Activated effector memory CD4-positive, alpha-beta T cell treated with Interleukin-2 at 50 U/mL for 16 hours (primary cell): ENCODE measurements around the gene AJAP1.
"Not testable (repeated sequence)": the region's sequence is repeated elsewhere in the genome, so short reads cannot be mapped to it uniquely, and the experiment has no call there.

Experiments used
- DNase-seq: peaks from one replicate; pipeline ENCODE4 v3.0.0-alpha.2; 2020

The AJAP1 gene, protein sequence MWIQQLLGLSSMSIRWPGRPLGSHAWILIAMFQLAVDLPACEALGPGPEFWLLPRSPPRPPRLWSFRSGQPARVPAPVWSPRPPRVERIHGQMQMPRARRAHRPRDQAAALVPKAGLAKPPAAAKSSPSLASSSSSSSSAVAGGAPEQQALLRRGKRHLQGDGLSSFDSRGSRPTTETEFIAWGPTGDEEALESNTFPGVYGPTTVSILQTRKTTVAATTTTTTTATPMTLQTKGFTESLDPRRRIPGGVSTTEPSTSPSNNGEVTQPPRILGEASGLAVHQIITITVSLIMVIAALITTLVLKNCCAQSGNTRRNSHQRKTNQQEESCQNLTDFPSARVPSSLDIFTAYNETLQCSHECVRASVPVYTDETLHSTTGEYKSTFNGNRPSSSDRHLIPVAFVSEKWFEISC

DNA sequence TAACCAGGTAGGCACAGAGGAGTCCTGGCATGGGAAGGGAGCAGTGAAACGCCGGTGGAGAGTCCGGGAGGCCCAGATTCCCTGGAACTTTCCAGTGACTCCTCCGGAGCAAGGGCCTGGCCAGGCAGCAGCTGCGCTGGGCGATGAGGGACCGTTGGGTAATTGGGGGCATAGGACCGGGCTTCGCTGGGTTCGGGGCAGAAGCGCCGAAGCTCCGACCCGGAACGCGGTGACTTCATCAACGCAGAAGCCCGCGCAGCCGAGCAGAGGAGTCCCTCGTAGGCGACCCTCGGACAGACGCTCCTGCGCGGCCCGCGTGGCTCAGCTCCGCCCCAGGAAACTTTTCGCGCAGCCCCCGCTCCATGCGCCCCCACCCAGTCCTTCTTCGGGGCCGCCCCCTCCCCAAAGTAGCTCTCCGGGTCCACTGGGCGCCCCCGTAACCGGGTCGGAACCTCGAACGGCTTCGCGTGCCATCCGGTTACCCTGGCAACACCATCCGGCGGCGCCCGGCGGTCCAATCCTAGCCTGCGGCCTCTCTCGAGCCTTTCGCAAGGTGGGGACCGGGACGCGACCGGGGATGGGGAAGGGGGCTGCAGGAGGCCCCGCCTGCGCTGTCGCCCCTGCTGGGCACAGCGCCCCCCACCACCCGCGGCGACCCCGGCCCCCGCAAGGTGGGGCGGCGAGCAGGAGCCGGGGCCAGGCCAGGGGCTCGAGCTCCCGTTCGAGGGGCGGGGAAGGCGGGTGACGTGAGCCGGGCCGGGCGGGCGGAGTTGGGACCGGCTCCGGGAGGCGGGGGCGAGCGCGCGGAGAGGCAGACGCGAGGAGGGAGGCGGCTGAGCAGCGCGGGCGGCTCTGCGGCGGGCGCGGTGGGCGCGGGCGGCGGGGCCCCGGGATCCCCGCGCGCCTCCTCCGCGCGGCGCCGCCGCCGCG, at the start of gene AJAP1:
Gene AJAP1 (plus strand): TSS at position 814 of the 930 bp plus-strand sequence. CDS start 817 bp downstream, outside the sequence.
- DNase-seq = no peak

DNA sequence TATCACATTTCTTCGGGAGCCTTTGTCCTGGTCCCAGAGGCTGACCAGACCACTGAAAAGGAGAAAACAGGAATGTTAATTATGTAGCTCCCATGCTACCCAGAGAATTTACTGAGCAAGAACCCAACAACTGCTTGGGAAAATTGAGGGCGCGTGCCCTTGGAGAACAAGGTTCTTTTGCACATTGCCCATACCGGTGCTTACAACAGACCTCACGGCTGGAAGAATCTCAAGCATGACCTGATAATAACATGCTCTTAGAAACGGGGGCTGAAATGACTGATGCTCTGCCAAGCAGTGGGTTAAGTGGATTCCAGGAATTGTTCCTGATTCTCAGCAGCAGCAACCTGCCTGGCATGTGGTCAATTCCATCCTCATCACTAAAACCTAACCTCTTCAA, 49.3 kb upstream of the AJAP1 start:
- DNase-seq = no peak

DNA sequence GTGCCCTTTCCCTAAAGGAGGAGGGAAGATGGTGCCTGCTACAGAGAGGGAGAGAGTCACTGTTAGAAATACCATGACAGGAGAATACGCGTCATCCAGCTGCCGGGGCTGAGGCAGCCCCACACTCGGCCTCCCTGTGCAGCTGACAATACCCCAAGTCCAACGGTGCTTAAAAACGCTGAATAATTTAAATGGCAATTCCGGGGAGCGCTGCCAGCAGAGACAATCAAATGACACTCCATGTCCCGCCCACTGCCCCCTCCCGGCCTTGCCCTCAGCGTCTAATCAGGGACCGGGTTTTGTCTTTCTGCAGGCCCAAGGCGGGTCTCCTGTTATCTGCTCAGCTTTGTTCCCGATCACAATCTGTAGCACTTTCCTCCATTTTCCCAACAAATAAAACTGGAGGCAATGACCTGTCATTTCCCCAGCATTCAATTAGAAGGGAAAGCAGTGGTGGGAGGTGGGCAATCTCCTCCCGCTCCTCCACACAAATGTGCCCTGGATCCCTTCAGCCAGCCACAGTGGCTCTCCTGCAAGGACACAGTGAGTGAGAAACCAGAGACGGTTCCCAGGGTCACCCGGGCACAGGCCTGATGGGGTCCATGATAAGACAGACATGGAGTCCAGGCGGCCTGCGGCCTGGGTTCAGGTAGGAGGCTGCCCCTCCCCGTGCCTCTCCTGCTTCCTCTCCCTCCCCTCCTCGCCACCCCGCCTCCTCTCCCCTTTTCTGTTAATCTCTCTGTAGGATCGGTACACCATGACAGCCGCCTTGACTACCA, 42.7 kb upstream of the AJAP1 start:
- DNase-seq = no peak

DNA sequence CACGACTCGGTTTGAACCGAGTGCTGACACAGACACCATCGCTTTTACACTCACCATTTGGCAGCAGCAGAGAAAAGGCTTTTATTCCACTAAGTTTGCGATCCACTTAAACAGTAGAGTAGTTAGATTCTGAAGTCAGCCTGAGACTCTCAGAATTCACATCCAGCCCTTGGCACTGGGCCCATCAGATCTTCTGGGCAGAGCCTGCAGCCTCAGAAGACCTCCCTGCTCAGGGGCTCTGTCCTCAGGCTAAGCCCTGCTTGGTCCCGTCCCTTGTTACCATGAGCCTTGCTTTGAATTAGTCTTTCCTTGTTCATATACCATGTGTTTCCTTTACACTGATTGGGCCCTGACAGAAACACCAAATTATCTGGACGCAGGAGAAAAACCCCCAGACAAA, 41.4 kb upstream of the AJAP1 start:
- DNase-seq = no peak

GRCh38 chr1:4613606-4614370, 40.6 kb upstream of the AJAP1 start:
- DNase-seq = no peak

GRCh38 chr1:4614371-4615137, 39.9 kb upstream of the AJAP1 start:
- DNase-seq = no peak

- no peak for DNase-seq
Measured at GRCh38 chr1:4615138-4615470, 39.3 kb upstream of the AJAP1 start.

DNA sequence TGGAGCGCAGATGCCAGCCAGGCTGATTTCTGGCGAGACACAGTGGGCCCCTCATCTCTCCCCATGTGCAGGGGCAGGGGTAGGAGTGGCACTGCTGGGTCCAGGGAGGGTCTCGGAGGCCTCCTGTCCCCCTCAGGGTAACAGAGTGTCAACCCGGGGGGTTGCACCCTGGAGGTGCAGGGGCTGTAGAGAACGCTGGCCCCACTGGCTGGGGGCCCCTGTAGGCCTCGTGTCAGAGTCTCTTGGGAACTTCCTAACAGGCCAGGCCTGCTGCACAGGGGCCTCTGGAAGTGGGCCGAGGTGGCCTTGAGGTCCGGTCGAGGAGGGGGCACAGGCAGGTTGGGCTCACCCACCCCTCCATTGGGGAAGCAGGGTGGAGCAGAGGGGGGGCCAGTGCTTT, 38.9 kb upstream of the AJAP1 start:
- no peak for DNase-seq

DNA sequence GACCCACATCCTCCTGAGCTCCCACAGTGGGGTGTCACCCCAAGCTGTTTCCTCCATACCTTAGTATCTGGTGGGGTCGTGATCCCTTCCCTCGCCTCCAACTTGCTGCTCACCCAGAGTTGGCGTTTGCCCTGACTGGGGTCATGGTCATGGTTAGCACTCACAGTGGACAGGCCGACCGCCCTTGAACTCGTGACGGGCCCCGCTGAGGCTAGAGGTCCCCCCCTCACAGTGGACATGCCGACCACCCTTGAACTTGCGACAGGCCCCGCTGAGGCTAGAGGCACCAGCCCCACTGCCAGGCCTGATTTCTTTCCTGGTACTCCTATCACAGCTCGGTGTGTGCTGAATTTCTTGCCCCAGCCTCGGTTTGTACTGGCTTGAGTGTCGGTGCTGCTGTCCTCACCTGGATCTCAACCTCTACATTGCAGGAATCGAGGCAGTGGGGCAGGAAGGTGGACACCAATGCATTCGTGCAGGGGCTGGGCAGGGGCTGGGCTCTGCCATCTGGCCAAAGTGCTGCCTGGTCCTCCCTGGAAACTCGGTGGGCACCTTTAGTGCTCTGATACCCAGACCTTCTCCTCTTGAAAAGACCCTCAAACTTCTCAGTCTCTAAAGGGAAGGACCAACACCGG, 37.5 kb upstream of the AJAP1 start:
- DNase-seq = no peak

DNA sequence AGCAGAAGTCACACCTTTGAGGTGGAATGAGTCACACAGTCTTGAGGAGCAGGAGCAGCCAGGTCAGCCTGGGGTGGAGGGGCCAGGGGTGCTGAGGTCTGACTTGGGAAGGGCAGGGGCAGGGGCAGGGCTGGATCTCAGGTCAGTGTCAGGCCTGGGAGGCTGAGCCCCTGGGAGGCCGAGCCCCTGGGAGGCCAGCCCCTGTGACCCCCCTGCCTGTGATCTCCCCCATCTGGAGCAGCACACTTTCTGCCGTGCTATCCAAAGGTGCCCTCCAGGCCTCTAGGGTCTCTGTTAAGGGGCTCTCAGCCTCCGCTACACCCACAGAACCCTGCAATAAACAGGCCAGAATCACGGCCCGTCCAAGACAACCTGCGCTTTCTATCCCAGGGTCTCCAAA, 36.9 kb upstream of the AJAP1 start:
- DNase-seq = no peak

DNA sequence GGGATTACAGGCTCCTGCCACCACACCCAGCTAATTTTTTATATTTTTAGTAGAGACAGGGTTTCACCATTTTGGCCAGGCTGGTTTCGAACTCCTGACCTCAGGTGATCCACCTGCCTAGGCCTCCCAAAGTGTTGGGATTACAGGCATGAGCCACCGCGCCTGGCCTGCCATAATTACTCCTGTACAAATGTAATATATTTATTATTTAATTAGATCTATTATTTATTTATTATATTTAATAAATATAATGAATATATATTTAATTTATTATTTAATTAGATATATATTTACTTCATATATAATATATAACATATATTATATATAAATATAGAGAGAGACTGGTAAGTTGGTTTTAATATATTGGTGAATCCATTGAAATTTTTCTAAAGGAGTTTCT, 35.6 kb upstream of the AJAP1 start:
- not testable (repeated sequence) for DNase-seq

DNA sequence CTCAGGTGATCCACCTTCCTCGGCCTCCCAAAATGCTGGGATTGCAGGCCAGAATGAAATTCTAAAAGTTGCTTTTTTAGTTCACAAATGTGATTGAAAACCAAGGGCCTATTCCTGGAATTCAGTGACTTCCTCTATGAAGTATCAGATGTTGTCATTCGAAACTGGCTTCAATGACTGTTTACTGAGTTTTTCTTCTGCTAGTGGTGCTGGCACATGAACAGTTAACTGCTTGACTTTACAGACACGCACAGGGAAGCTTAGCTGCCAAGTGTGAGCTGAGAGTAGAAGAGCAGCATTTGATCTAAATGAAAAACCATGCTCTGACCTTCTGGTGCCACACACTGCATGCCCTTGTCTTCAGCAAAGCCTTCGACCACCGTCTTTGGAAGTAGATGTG, 32.8 kb upstream of the AJAP1 start:
- no peak for DNase-seq

DNA sequence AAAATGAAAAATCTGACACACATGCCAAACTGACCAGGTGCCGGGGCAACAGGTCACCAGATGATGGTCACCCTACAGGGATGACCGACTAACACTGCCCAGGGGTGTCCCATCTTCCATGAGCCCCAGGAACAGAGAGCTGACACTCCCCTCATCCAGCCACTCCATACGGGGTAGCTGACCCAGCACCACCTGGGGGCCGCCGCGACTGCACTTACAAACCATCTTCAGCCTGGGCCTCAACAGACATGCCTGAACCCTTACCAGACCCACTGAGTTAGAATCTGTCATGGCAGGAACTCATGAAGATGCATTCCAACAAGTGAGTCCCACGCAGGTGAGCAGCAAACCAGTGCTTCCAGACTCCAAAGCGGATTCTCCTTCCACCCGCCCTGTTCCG, 31.6 kb upstream of the AJAP1 start:
- no peak for DNase-seq

- DNase-seq = no peak
Measured at GRCh38 chr1:4624141-4624715, 30.2 kb upstream of the AJAP1 start.

DNA sequence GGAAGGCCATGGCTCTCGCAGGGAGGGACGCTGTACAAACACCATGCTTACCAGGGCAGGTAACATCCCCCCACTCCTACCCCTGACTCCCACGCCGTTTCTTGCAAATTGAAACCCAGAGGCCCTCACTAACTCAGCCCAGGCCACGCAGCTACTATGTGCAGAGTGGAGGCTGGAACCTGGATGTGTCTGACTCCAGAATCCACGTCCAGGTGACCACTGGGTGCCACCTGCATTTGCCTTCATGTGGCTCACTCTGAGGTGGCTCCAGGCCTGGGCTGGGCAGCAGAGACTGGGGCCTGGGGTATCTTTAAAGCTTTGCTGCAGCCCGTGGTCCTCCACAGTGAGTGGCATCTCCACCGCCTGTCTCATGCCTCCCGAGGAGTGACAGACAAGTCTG, 29.6 kb upstream of the AJAP1 start:
- DNase-seq = no peak

DNA sequence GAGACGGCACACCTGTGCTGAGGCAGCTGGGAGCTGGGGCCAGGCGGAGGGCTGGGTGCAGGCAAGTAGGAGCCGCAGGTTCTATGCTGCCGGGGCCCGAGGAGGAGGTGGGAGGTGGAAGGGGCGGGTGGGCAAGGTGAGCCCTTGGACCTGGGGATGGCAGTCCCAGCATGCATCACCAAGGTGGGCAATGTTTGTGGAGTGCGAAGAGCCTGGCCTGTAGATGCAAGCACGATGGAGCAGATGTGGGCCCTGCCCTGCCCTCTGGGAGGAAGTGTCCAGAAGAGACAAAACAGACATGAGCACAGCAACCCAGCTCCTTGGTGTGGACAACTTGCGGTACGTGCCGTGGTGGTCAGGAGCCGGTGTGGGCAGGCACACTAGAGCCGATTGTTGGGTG, 28.3 kb upstream of the AJAP1 start:
- DNase-seq = no peak

GRCh38 chr1:4626560-4627319, 27.7 kb upstream of the AJAP1 start:
- DNase-seq = no peak

GRCh38 chr1:4627353-4627752, 27.1 kb upstream of the AJAP1 start:
- no peak for DNase-seq

GRCh38 chr1:4628992-4629391, 25.4 kb upstream of the AJAP1 start:
- DNase-seq = no peak

- no peak for DNase-seq
Measured at GRCh38 chr1:4630561-4630960, 23.8 kb upstream of the AJAP1 start.
